Mammary epithelial cell (primary cell): ENCODE measurements around the gene TENM4.

Experiments used
- EZH2 ChIP-seq: IDR thresholded peaks from 2 replicates; pipeline ENCODE4 v1.6.1; 2012; ENCODE audit warnings: low read length, inconsistent platforms, borderline replicate concordance
- TF ChIP-seq, protein P1 (sequence below), 2 donors: IDR thresholded peaks in 1 of 2; conservative IDR thresholded peaks in 1 of 2; 2 replicates each; pipeline ENCODE4 v1.5.1; 2011 to 2012; ENCODE audit warnings: inconsistent platforms in 2 of 2, low read length in 2 of 2, mild to moderate bottlenecking in 2 of 2, control low read depth in 1 of 2, low read depth in 1 of 2; ENCODE audit not compliant: insufficient read depth in 1 of 2; ENCODE audit errors: extremely low read depth in 1 of 2

DNA sequence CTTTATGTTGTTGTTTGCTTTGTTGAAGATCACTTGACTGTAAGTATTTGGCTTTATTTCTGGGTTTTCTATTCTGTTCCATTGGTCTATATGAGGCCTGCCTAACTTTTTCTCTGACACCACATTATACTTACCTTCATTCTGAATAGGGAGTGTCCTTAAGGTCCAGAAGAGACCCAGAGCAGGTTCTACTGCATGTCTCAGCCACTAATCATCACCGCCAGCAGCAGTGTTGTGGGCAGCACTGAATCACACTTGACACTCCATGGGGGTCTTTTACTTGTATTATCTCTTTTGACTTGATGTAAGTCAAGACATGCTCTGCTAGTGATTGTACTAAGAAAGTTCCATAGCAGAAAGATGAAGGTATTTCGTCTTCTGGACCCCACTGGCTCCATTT, 274.9 kb downstream of the TENM4 start:
- TF ChIP-seq, protein P1, sequence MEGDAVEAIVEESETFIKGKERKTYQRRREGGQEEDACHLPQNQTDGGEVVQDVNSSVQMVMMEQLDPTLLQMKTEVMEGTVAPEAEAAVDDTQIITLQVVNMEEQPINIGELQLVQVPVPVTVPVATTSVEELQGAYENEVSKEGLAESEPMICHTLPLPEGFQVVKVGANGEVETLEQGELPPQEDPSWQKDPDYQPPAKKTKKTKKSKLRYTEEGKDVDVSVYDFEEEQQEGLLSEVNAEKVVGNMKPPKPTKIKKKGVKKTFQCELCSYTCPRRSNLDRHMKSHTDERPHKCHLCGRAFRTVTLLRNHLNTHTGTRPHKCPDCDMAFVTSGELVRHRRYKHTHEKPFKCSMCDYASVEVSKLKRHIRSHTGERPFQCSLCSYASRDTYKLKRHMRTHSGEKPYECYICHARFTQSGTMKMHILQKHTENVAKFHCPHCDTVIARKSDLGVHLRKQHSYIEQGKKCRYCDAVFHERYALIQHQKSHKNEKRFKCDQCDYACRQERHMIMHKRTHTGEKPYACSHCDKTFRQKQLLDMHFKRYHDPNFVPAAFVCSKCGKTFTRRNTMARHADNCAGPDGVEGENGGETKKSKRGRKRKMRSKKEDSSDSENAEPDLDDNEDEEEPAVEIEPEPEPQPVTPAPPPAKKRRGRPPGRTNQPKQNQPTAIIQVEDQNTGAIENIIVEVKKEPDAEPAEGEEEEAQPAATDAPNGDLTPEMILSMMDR (conservative IDR thresholded peaks at IDR 0.05 in 1 of 2, IDR thresholded peaks at IDR 0.05 in 1 of 2; ENCODE audit: extremely low read depth in 1 of 2, insufficient read depth in 1 of 2, low read depth in 1 of 2, low read length in 2 of 2): no peak
- no peak for TF ChIP-seq EZH2
